DOHH2 (cell line): ENCODE measurements around the gene SOWAHB.

Experiments used
- EZH2phosphoT487 ChIP-seq: fragments of 200-600 bp; sonication (generic); IDR thresholded peaks from 2 replicates; pipeline ENCODE4 v1.6.1; 2017; ENCODE audit warnings: borderline replicate concordance, mild to moderate bottlenecking, antibody characterized with exemption, low read length, moderate library complexity, mixed read lengths
- TF ChIP-seq, protein P1 (sequence below): fragments of 200-600 bp; sonication (generic); IDR thresholded peaks from one replicate; pipeline ENCODE4 v1.5.1; 2014; ENCODE audit warnings: antibody characterized with exemption, mild to moderate bottlenecking, low read depth, low read length; ENCODE audit not compliant: poor library complexity, severe bottlenecking

DNA sequence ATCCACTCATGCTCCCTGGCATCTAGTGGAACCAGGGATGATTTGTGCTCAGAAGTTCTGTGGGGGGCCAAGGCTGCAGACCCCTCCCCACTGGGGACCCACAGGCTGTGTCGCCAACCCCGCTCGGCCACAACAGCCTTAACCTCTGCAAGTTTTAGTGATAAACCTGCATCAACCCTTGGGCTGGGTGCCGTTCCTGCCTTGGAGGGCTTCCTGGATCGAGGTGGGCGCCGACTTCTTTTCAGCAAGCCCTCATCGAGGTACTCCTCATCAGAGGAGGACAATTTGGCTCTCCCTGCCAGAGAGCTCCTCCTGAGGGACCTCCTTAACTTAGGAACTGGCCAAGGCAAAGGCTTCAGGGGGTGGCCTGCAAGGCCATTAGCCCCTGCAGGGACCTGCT, 1.9 kb downstream of the SOWAHB start:
- TF ChIP-seq, protein P1, sequence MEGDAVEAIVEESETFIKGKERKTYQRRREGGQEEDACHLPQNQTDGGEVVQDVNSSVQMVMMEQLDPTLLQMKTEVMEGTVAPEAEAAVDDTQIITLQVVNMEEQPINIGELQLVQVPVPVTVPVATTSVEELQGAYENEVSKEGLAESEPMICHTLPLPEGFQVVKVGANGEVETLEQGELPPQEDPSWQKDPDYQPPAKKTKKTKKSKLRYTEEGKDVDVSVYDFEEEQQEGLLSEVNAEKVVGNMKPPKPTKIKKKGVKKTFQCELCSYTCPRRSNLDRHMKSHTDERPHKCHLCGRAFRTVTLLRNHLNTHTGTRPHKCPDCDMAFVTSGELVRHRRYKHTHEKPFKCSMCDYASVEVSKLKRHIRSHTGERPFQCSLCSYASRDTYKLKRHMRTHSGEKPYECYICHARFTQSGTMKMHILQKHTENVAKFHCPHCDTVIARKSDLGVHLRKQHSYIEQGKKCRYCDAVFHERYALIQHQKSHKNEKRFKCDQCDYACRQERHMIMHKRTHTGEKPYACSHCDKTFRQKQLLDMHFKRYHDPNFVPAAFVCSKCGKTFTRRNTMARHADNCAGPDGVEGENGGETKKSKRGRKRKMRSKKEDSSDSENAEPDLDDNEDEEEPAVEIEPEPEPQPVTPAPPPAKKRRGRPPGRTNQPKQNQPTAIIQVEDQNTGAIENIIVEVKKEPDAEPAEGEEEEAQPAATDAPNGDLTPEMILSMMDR: no peak
- no peak for TF ChIP-seq EZH2phosphoT487
